ACC112 (cell line): ENCODE results near the gene RPLP2.

Source experiments
- H2AFZ ChIP-seq: fragments of 200-600 bp; sonication (generic); one replicate; pipeline ENCODE4 v1.6.0; 2017; ENCODE audit warnings: antibody characterized with exemption, low read length; ENCODE audit not compliant: unreplicated experiment
- H3K27ac ChIP-seq: fragments of 200-600 bp; sonication (generic); 2 replicates; pipeline ENCODE4 v1.5.1; 2014; ENCODE audit warnings: low read depth, mild to moderate bottlenecking, antibody characterized with exemption, low read length, moderate library complexity
- H3K27me3 ChIP-seq: fragments of 200-600 bp; sonication (generic); 2 replicates; pipeline ENCODE4 v1.6.1; 2014; ENCODE audit warnings: mild to moderate bottlenecking, antibody characterized with exemption, low read length, moderate library complexity, mixed read lengths; ENCODE audit not compliant: insufficient read depth
- H3K36me3 ChIP-seq: fragments of 200-600 bp; sonication (generic); 2 replicates; pipeline ENCODE4 v1.6.1; 2016; ENCODE audit warnings: mild to moderate bottlenecking, antibody characterized with exemption, low read length, moderate library complexity, mixed read lengths; ENCODE audit not compliant: insufficient read depth
- H3K4me1 ChIP-seq: fragments of 200-600 bp; sonication (generic); one replicate; pipeline ENCODE4 v1.6.1; 2016; ENCODE audit warnings: low read length, mixed read lengths; ENCODE audit not compliant: insufficient read depth, unreplicated experiment, control insufficient read depth
- H3K4me3 ChIP-seq: fragments of 200-600 bp; sonication (generic); 2 replicates; pipeline ENCODE4 v1.5.1; 2014; ENCODE audit warnings: mild to moderate bottlenecking, low read depth, low read length
- H3K79me2 ChIP-seq: fragments of 200-600 bp; sonication (generic); one replicate; pipeline ENCODE4 v1.6.0; 2016; ENCODE audit warnings: low read length; ENCODE audit not compliant: control insufficient read depth, unreplicated experiment, insufficient read depth

Gene RPLP2

DNA sequence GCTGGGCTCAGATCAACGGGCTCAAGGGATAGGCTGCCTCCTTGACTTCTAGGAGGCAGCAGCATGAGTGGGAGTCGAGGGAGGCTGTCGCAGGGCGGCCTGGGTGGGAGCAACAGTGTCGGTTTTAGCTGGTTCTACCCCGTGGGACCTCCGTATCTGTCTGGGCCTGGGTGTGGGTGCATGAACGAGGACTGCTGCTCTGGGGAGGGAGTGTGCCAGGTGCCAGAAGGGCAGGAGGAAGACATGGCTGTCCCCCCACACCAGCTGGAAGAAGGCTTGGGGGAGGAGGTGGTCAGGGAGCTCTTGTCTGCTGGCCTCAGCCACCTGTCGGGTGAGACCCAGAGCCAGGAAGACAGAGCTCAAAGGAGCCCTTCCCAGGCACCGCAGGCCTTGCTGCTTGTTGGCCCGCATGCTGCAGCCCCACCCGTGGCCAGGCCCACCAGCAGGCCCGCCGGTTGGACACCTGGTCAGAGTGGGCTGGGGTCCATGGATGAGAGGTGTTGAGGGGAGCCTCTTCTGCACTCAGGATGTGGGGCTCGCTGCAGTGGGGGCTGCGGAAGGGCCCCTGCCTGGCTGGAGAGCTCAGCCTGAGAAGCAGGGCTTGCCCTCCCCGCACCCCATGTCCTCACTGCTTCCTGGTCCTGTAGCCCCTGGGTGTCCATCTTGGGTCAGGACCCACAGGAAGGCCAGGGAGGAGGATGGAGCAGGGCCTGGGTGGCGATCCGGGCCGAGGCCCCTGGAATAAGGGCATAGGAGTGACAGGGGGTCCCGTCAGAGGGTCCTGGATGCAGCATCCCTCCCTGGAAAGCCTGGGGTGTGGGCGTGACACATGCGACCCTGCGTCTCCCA lies 23.3 kb upstream of the RPLP2 start:
- no peak overlapping the region for H3K4me3 ChIP-seq
- no peaks in the 10 kb centered on the region for H3K4me1 ChIP-seq
- no peaks in the 10 kb centered on the region for H3K36me3 ChIP-seq
- no peaks in the 10 kb centered on the region for H3K27me3 ChIP-seq
- no peak overlapping the region for H2AFZ ChIP-seq
- H3K27ac ChIP-seq: no peak overlapping the region
- no peaks in the 10 kb centered on the region for H3K79me2 ChIP-seq

DNA sequence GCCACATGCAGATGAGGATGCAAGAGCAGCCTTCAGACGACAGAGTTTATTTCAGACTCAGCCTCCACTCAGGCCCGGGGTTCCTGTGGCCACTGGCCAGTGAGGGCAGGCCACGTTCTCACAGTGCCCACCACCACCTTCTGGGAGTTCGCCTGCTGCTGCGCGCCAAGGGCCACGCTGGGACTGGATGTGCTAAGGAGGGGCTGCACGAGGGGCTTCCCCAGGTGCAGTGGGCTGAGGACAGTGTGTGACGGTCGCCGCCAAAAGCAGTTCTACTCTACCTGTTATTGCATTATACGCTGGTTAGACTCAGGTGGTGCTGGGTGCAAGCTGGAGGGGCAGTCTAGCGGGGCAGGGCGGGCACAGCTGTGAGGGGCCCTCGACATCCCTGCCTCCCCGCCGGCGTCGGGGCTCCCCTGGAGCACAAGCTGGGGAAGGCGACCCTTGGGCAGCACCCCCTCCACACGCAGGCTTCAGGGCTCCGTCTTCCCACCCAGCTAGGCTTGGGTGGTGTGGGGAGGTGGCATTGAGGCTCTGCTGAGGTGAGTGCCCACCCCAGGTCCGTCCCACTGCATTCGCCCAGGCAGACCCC lies 22.6 kb upstream of the RPLP2 start:
- no peak overlapping the region for H3K27ac ChIP-seq
- H3K36me3 ChIP-seq: no peaks in the 10 kb centered on the region
- no peak overlapping the region for H3K4me3 ChIP-seq
- H3K4me1 ChIP-seq: no peaks in the 10 kb centered on the region
- no peak overlapping the region for H2AFZ ChIP-seq
- no peaks in the 10 kb centered on the region for H3K27me3 ChIP-seq
- H3K79me2 ChIP-seq: no peaks in the 10 kb centered on the region

DNA sequence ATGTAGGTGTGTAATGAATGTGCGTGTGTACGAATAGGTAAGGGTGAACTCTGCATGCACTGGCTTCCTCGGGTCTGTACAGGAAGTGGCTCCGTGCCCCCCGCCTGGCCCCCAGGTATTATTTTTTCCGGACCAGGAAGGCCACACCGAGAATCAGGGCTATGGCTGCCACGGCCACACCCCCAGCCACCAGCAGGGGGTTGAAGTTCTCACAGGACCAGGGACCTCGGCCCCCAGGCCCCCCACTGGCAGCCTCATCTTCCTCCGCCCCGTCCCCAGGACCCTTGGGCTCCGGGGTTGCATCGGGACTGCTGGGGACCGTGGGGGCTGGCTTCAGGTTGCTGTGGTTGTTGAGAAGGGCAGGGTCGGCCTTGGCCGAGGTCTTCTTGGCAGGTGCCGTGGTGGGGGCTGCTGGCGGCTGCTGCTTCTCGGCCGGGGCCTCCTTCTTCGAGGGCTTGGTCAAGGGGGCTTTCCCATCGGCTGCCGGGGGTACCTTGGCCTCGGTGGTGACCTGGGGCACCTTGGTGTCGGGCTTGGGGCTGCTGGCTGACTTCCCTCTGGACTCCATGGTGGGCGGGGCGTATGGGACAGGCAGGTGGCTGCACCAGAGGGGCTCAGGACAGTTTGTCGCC lies 21.6 kb upstream of the RPLP2 start:
- Histone ChIP-seq H3K27me3 (no peaks in the 10 kb centered on the region), H2AFZ (no peak overlapping the region), H3K27ac (no peak overlapping the region), H3K79me2 (no peaks in the 10 kb centered on the region), H3K36me3 (no peaks in the 10 kb centered on the region), H3K4me1 (no peaks in the 10 kb centered on the region), H3K4me3 (no peak overlapping the region)

DNA sequence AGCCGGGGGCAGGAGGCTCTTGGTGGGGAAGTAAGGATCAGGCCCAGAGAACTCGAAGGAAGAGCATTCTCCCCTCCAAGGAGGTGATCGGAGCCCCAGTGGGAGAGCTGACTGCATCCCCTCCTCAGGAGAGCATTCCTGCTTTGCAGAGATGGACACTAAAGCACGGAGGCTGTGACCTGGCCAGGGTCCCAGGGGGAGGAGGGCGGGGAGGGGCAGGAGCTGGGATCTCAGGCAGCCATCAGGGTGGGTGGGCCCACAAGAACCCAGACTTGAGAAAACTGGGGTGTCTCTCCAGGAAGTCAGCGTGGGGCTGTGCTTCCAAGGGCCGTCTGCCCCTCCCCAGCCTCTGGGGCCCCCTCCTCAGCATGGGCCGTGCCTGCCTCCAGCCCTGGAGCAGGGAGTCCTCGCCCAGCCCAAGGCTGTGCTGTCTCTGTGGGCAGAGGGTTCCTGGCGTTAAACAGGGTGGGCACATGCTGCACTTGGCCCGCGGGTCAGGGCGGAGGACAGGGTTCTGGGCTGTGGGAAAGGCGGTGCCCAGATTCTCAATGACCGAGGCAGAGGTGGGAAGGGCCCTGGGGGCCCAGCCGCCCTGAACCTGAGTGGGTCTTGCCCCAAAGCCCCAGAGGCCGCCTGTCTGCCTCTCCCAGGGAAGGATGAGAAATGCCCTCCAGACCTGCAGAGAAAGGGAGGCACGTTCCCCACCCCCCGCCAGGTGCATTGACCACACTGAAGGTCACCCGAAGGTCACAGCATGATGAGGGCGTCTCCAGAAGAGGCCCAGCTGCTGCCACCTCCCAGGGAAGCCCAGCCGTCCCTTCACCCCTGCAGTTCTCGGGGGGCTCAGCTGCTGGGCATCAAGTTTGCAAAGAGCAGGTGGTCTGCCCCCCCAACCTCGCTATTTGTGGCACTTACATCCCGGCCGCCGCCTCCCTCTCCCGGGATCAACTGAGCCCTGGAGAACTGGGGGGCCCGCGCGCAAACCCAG lies 20.5 kb upstream of the RPLP2 start:
- peak overlapping the region; percentile 39; the same call in 1 of the 2 replicates for H3K4me3 ChIP-seq
- H3K36me3 ChIP-seq: no peaks in the 10 kb centered on the region
- H3K27ac ChIP-seq: no peak overlapping the region
- H3K79me2 ChIP-seq: no peaks in the 10 kb centered on the region
- no peaks in the 10 kb centered on the region for H3K4me1 ChIP-seq
- no peaks in the 10 kb centered on the region for H3K27me3 ChIP-seq
- H2AFZ ChIP-seq: no peak overlapping the region

DNA sequence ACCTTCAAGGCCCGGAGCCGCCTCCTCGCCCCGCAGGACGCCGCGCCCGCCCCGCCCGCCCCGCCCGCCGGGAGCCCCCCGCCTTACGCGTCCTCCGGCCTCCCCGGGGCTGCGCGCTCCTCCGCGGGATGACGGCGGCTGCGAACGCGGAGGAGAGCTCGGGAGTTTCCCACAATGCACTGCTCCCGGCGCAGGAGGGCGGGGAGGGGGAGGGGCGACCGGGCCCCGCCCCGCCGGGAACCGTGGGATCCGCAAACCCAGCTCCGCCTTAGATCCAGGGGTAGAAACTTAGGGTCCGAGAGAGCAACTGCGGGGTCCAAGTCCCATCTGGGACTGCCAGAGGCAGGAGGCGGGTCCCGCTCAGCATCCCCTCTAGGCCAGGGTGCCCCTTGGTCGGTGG lies 19.8 kb upstream of the RPLP2 start, which contains the start of gene CEND1:
Gene CEND1 (minus strand): TSS at position 148 of the 400 bp plus-strand sequence. CDS start 1,514 bp downstream, outside the sequence.
- Histone ChIP-seq H3K27ac (no peak within 1 kb of the TSS), H3K4me1 (no peaks in the 10 kb centered on the region), H2AFZ (no peak within 1 kb of the TSS), H3K4me3 (peak within 1 kb of the TSS; percentile 39; the same call in 1 of the 2 replicates), H3K27me3 (no peaks in the 10 kb centered on the region), H3K36me3 (no peaks in the 10 kb centered on the region), H3K79me2 (peaks cover 2% of the 10 kb centered on the region)

DNA sequence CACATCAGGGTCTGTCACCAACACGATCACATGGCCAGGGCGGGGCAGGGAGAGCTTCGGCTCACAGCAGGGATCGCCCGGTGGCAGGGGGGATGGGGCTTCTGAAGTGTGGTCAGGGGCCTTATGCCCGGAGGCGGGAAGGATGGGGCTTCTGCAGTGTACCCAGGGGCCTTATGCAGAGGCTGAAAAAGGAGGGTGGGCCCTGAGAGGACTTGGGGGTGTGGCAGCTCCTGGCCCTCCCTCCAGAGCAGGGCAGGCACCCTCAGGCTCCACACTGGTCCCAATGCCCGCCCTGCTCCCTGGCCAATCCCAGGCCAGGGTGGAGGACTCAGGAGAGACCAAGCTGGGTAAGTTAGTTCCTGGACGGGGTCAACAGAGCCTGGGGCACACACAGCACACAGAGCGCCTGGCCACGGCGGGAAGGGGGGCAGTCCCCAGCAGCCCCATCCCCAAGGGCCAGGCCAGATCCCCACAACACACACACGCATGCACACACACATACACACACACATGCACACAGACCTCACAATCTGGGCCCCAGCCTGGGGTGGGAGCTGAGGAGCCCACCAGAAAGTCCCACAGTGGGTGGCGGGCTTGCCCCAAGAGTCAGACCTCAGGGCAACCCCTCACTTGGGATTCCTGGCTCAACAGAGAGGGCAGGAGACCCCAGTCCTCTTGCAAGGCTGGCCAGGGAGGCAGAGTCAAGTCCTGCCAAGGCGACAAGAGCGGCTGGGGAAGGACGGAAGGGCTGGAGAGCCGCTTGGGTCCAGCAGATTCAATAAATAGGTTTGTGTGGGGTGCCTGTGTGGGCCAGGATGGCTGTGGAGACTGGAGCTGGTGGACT lies 18.8 kb upstream of the RPLP2 start:
- no peaks in the 10 kb centered on the region for H3K27me3 ChIP-seq
- H2AFZ ChIP-seq: no peak overlapping the region
- peaks cover 6% of the 10 kb centered on the region for H3K79me2 ChIP-seq
- no peak overlapping the region for H3K27ac ChIP-seq
- H3K4me3 ChIP-seq: no peak overlapping the region
- H3K4me1 ChIP-seq: no peaks in the 10 kb centered on the region
- no peaks in the 10 kb centered on the region for H3K36me3 ChIP-seq

DNA sequence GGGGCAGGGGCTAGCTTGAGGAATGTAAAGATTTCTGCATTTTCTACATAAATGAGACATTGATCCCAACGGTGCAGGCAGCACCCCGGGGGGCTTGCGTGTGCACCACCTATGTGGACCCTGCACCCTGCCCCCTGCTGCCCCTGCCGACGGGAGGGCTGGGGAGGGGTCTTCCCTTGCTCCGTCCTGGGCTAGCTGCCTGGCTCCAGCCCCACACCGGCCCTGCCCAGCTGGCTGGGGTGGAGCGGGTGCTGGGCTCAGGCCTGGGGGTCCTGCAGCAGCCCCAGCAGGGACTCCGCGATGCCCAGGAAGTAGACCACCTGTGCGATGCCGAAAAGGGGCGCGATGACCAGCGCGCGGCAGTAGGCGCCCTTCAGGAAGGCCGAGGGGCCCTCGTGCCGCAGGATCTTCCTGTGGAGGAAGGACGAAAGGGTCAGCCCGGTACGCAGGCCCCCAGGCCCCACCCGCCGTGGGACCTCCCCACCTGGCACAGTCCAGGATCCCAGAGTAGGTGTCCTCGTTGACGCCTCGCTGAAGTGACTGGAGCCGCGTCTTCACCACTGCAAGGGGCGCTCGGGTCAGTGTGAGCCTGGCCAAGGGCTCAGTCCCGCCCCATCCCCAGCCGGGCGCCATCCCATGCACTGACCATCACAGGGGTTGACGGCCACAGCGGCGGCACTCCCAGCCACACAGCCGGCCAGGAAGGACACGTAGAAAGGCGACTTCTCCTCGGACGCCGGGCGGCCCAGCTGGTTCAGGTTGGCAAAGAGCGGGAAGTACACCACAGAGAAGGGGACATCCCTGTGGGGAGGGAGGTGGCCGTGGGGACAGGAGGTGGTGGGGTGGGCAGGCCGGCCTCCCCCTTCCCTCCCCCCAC lies 17.9 kb upstream of the RPLP2 start:
- no peak overlapping the region for H2AFZ ChIP-seq
- no peak overlapping the region for H3K27ac ChIP-seq
- peaks cover 6% of the 10 kb centered on the region for H3K4me1 ChIP-seq
- H3K27me3 ChIP-seq: no peaks in the 10 kb centered on the region
- H3K36me3 ChIP-seq: no peaks in the 10 kb centered on the region
- H3K4me3 ChIP-seq: no peak overlapping the region
- H3K79me2 ChIP-seq: peaks cover 6% of the 10 kb centered on the region

DNA sequence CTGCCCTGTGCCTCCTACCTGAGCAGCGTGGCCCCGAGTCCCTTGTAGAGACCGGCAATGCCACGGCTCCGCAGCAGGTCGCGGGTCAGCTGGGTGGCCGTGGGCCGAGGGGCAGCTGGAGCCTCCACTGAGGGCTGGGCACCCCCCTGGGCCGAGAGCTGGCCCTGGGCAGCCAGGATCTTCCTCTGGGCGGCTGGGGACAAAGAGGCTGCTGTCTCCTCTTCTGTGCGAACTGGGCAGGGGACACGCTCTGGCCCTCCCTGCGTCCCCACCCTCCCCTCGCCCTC lies 17.3 kb upstream of the RPLP2 start:
- H2AFZ ChIP-seq: no peak overlapping the region
- peaks cover 8% of the 10 kb centered on the region for H3K4me1 ChIP-seq
- H3K27ac ChIP-seq: no peak overlapping the region
- no peaks in the 10 kb centered on the region for H3K27me3 ChIP-seq
- no peak overlapping the region for H3K4me3 ChIP-seq
- peaks cover 6% of the 10 kb centered on the region for H3K79me2 ChIP-seq
- H3K36me3 ChIP-seq: no peaks in the 10 kb centered on the region

DNA sequence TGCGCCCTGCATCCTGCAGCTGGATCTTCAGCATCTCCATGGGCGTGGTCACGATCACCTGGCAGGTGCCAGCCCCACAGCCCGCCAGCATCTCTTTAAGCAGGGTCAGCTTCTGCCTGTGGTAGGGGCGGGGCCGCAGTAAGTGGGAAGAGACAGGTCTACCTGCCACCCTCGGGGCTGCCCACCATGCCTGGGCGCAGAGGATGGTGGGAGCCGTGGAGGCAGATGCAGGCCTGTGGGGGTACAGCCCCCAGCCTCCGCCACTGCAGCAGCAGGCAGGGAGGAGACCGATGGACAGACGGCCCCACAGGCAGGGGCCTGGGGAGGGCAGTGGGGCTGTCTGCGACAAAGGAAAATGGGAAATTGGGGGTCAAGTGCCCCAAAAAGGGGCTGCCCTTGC lies 16.9 kb upstream of the RPLP2 start:
- Histone ChIP-seq H3K27ac (no peak overlapping the region), H3K4me1 (peaks cover 8% of the 10 kb centered on the region), H3K79me2 (peaks cover 6% of the 10 kb centered on the region), H3K36me3 (no peaks in the 10 kb centered on the region), H2AFZ (no peak overlapping the region), H3K27me3 (no peaks in the 10 kb centered on the region), H3K4me3 (no peak overlapping the region)
